WTC11 (cell line): ENCODE measurements around the gene CTDSPL. TPM values are rescaled to one million over a fixed set of nuclear protein-coding genes. Genes with fewer than 3 reads are reported as not detected.

Source experiments
- ATAC-seq: fragments of 200-7000 bp; cut with Tn5 transposase; 2 replicates; pipeline ENCODE4 v1.10.0; 2021; ENCODE audit warnings: mild to moderate bottlenecking, moderate library complexity
- CTCF ChIA-PET: fragments of 300-600 bp; sonication (Branson Sonifier 250); formaldehyde crosslinking; loops from one replicate; lab custom pipeline; 2021; ENCODE audit warnings: antibody characterized with exemption; lab: Charles Lee
- POLR2A ChIA-PET: fragments of 350-600 bp; sonication (Branson Sonifier 250); formaldehyde crosslinking; loops from one replicate; lab custom pipeline; 2021; ENCODE audit warnings: antibody characterized with exemption; lab: Charles Lee
- DNase-seq: peaks from one replicate; pipeline ENCODE4 v3.0.0; 2021; ENCODE audit warnings: low spot score
- H3K27ac Mint-ChIP-seq: 2 replicates; pipeline ENCODE4 v1.8.0; 2021; ENCODE audit warnings: mixed read lengths
- H3K27me3 Mint-ChIP-seq: 2 replicates; pipeline ENCODE4 v1.8.0; 2021; ENCODE audit warnings: low read depth, mild to moderate bottlenecking, moderate library complexity, mixed read lengths
- H3K36me3 Mint-ChIP-seq: 2 replicates; pipeline ENCODE4 v1.8.0; 2021; ENCODE audit warnings: mixed read lengths
- H3K4me1 Mint-ChIP-seq: 2 replicates; pipeline ENCODE4 v1.8.0; 2022; ENCODE audit warnings: mixed read lengths
- H3K4me3 Mint-ChIP-seq: 2 replicates; pipeline ENCODE4 v1.8.0; 2021; ENCODE audit warnings: mild to moderate bottlenecking, moderate library complexity, mixed read lengths
- H3K9me3 Mint-ChIP-seq: 2 replicates; pipeline ENCODE4 v1.8.0; 2021; ENCODE audit warnings: mixed read lengths
- CBFB ChIP-seq: sonication (generic); formaldehyde crosslinking; IDR thresholded peaks from 2 replicates; pipeline ENCODE4 v1.8.1; 2022; ENCODE audit warnings: mild to moderate bottlenecking, low read depth, missing genetic modification reagents
- ESRRA ChIP-seq: sonication (generic); formaldehyde crosslinking; IDR thresholded peaks from 2 replicates; pipeline ENCODE4 v1.8.1; 2022; ENCODE audit warnings: mild to moderate bottlenecking, missing genetic modification reagents, borderline replicate concordance
- GABPB1 ChIP-seq: sonication (generic); formaldehyde crosslinking; IDR thresholded peaks from 2 replicates; pipeline ENCODE4 v1.8.1; 2023; ENCODE audit warnings: mild to moderate bottlenecking, missing genetic modification reagents
- GTF2I ChIP-seq: fragments of 250-450 bp; sonication (Bioruptor Pico); conservative IDR thresholded peaks from 2 replicates; pipeline ENCODE4 v1.4.0; 2021; ENCODE audit warnings: mild to moderate bottlenecking
- MYBL2 ChIP-seq: sonication (generic); formaldehyde crosslinking; IDR thresholded peaks from 2 replicates; pipeline ENCODE4 v1.8.1; 2023; ENCODE audit warnings: mild to moderate bottlenecking, moderate library complexity, missing genetic modification reagents
- NFATC4 ChIP-seq: fragments of 250-450 bp; sonication (Bioruptor Pico); IDR thresholded peaks from 2 replicates; pipeline ENCODE4 v1.9.0; 2021; ENCODE audit warnings: mild to moderate bottlenecking
- NFE2L1 ChIP-seq: sonication (generic); formaldehyde crosslinking; IDR thresholded peaks from 2 replicates; pipeline ENCODE4 v1.8.1; 2023; ENCODE audit warnings: missing genetic modification reagents
- NR2C2 ChIP-seq: sonication (generic); formaldehyde crosslinking; IDR thresholded peaks from 2 replicates; pipeline ENCODE4 v1.8.0; 2022; ENCODE audit warnings: mild to moderate bottlenecking, missing genetic modification reagents
- SMAD4 ChIP-seq: sonication (generic); formaldehyde crosslinking; IDR thresholded peaks from 2 replicates; pipeline ENCODE4 v1.8.0; 2022; ENCODE audit warnings: mild to moderate bottlenecking, missing genetic modification reagents
- TCF7 ChIP-seq: sonication (generic); formaldehyde crosslinking; IDR thresholded peaks from 2 replicates; pipeline ENCODE4 v1.8.0; 2022; ENCODE audit warnings: mild to moderate bottlenecking, low read depth, missing genetic modification reagents, moderate library complexity
- TEAD1 ChIP-seq: sonication (generic); formaldehyde crosslinking; IDR thresholded peaks from 2 replicates; pipeline ENCODE4 v1.8.0; 2022; ENCODE audit warnings: mild to moderate bottlenecking, missing genetic modification reagents
- TEAD4 ChIP-seq: sonication (generic); formaldehyde crosslinking; IDR thresholded peaks from 2 replicates; pipeline ENCODE4 v1.8.0; 2022; ENCODE audit warnings: mild to moderate bottlenecking, missing genetic modification reagents
- ZNF219 ChIP-seq: sonication (generic); formaldehyde crosslinking; IDR thresholded peaks from 2 replicates; pipeline ENCODE4 v1.8.0; 2023; ENCODE audit warnings: missing genetic modification reagents, mild to moderate bottlenecking, borderline replicate concordance
- ZNF263 ChIP-seq: sonication (generic); formaldehyde crosslinking; IDR thresholded peaks from 2 replicates; pipeline ENCODE4 v1.8.1; 2022; ENCODE audit warnings: low read depth, mild to moderate bottlenecking, moderate library complexity, missing genetic modification reagents
- ZNF671 ChIP-seq: fragments of 250-450 bp; sonication (Bioruptor Pico); IDR thresholded peaks from 2 replicates; pipeline ENCODE4 v1.8.0; 2021; ENCODE audit warnings: mild to moderate bottlenecking
- total RNA-seq: library from RNA; stranded (reverse); gene quantifications from 3 replicates; pipeline ENCODE4 v1.2.3, GENCODE V29; 2021
- TF ChIP-seq, protein P1 (sequence below): sonication (generic); formaldehyde crosslinking; IDR thresholded peaks from 2 replicates; pipeline ENCODE4 v1.8.1; 2022; ENCODE audit warnings: missing genetic modification reagents, borderline replicate concordance
- TF ChIP-seq, protein P2 (sequence below): sonication (generic); formaldehyde crosslinking; IDR thresholded peaks from 2 replicates; pipeline ENCODE4 v1.8.0; 2023; ENCODE audit warnings: mild to moderate bottlenecking, missing genetic modification reagents
- TF ChIP-seq, protein P3 (sequence below): fragments of 250-450 bp; sonication (Bioruptor Pico); IDR thresholded peaks from 2 replicates; pipeline ENCODE4 v1.9.0; 2021; ENCODE audit warnings: mild to moderate bottlenecking, borderline replicate concordance
- TF ChIP-seq, protein P4 (sequence below): sonication (generic); formaldehyde crosslinking; IDR thresholded peaks from 2 replicates; pipeline ENCODE4 v1.8.1; 2022; ENCODE audit warnings: mild to moderate bottlenecking, moderate library complexity, missing genetic modification reagents
- TF ChIP-seq, protein P5 (sequence below): fragments of 250-450 bp; sonication (Bioruptor Pico); IDR thresholded peaks from 2 replicates; pipeline ENCODE4 v1.9.0; 2021; ENCODE audit warnings: mild to moderate bottlenecking

Gene CTDSPL
- total RNA-seq, 1 experiment from 2014 or later, result 41.2 TPM

DNA sequence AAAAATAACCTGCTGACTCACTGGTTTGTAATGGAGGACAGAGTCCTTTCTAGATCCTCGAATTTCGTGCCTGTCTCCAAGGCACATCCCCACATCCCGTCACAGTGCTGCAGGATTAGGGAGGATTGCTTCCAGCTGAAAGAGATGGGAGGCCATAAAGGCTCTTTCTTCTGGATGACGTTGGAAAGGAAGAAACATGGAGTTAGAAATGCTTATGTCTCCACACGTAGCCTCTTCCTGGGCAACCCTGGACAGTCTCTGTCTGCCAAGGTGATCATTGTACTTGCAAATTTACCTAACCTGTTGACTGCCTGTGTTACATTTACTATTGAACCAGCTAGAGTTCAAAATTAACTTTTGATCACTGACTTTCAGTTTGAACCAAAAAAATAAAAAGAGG lies 101.3 kb downstream of the CTDSPL start:
- H3K27me3 Mint-ChIP-seq, result no peaks in the 10 kb centered on the region
- peaks cover 36% of the 10 kb centered on the region for H3K4me1 Mint-ChIP-seq
- CTCF ChIA-PET, result interaction anchor here (2.5 to 2.9 kb wide), 2 partner anchors 11 to 34 kb away, joined by 10 to 24 read pairs; no protein-coding TSS in a partner anchor
- DNase-seq (no peak), ATAC-seq (no peak)
- no peak overlapping the region for H3K4me3 Mint-ChIP-seq
- peak overlapping the region; percentile 67 for H3K27ac Mint-ChIP-seq
- POLR2A ChIA-PET, result no interaction called here
- no peak for TF ChIP-seq NFE2L1 (CRISPR knock-in tag)
- TF ChIP-seq ZNF219 (CRISPR knock-in tag), result no peak
- TF ChIP-seq, protein P1, sequence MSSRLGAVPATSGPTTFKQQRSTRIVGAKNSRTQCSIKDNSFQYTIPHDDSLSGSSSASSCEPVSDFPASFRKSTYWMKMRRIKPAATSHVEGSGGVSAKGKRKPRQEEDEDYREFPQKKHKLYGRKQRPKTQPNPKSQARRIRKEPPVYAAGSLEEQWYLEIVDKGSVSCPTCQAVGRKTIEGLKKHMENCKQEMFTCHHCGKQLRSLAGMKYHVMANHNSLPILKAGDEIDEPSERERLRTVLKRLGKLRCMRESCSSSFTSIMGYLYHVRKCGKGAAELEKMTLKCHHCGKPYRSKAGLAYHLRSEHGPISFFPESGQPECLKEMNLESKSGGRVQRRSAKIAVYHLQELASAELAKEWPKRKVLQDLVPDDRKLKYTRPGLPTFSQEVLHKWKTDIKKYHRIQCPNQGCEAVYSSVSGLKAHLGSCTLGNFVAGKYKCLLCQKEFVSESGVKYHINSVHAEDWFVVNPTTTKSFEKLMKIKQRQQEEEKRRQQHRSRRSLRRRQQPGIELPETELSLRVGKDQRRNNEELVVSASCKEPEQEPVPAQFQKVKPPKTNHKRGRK (CRISPR knock-in tag), result no peak
- no peak for TF ChIP-seq TCF7
- TF ChIP-seq TEAD1 (CRISPR knock-in tag), result no peak
- TF ChIP-seq, protein P2, sequence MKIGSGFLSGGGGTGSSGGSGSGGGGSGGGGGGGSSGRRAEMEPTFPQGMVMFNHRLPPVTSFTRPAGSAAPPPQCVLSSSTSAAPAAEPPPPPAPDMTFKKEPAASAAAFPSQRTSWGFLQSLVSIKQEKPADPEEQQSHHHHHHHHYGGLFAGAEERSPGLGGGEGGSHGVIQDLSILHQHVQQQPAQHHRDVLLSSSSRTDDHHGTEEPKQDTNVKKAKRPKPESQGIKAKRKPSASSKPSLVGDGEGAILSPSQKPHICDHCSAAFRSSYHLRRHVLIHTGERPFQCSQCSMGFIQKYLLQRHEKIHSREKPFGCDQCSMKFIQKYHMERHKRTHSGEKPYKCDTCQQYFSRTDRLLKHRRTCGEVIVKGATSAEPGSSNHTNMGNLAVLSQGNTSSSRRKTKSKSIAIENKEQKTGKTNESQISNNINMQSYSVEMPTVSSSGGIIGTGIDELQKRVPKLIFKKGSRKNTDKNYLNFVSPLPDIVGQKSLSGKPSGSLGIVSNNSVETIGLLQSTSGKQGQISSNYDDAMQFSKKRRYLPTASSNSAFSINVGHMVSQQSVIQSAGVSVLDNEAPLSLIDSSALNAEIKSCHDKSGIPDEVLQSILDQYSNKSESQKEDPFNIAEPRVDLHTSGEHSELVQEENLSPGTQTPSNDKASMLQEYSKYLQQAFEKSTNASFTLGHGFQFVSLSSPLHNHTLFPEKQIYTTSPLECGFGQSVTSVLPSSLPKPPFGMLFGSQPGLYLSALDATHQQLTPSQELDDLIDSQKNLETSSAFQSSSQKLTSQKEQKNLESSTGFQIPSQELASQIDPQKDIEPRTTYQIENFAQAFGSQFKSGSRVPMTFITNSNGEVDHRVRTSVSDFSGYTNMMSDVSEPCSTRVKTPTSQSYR (CRISPR knock-in tag), result no peak
- TF ChIP-seq, protein P3, sequence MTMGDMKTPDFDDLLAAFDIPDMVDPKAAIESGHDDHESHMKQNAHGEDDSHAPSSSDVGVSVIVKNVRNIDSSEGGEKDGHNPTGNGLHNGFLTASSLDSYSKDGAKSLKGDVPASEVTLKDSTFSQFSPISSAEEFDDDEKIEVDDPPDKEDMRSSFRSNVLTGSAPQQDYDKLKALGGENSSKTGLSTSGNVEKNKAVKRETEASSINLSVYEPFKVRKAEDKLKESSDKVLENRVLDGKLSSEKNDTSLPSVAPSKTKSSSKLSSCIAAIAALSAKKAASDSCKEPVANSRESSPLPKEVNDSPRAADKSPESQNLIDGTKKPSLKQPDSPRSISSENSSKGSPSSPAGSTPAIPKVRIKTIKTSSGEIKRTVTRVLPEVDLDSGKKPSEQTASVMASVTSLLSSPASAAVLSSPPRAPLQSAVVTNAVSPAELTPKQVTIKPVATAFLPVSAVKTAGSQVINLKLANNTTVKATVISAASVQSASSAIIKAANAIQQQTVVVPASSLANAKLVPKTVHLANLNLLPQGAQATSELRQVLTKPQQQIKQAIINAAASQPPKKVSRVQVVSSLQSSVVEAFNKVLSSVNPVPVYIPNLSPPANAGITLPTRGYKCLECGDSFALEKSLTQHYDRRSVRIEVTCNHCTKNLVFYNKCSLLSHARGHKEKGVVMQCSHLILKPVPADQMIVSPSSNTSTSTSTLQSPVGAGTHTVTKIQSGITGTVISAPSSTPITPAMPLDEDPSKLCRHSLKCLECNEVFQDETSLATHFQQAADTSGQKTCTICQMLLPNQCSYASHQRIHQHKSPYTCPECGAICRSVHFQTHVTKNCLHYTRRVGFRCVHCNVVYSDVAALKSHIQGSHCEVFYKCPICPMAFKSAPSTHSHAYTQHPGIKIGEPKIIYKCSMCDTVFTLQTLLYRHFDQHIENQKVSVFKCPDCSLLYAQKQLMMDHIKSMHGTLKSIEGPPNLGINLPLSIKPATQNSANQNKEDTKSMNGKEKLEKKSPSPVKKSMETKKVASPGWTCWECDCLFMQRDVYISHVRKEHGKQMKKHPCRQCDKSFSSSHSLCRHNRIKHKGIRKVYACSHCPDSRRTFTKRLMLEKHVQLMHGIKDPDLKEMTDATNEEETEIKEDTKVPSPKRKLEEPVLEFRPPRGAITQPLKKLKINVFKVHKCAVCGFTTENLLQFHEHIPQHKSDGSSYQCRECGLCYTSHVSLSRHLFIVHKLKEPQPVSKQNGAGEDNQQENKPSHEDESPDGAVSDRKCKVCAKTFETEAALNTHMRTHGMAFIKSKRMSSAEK (CRISPR knock-in tag), result no peak
- TF ChIP-seq GTF2I (CRISPR knock-in tag), result no peak
- TF ChIP-seq SMAD4 (CRISPR knock-in tag), result no peak
- TF ChIP-seq NR2C2 (CRISPR knock-in tag), result no peak
- TF ChIP-seq ZNF671 (CRISPR knock-in tag), result no peak
- no peak for TF ChIP-seq ESRRA
- TF ChIP-seq GABPB1, result no peak
- no peaks in the 10 kb centered on the region; the same call in 1 of the 2 replicates for H3K9me3 Mint-ChIP-seq
- peaks cover 5% of the 10 kb centered on the region for H3K36me3 Mint-ChIP-seq

DNA sequence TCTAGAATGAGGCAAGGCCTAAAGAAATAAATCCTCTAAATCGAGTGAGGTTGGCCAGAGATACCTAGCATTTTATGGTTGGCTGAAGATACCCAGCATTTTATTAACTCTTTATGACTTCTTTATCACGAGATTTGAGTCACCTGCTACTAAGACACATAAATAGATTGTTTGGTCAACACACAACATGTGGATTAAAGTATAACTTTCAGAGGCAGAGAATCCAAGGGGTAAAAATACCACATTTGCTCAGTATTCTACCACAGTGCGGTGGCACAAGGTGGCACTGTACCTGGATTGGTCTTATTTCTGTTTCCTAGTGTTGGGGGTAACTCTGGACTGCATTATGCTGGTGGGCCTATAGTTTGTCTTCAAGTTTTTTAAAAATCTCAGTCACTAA lies 102.0 kb downstream of the CTDSPL start:
- ATAC-seq (no peak), DNase-seq (no peak)
- no peak overlapping the region for H3K4me3 Mint-ChIP-seq
- H3K36me3 Mint-ChIP-seq, result peaks cover 5% of the 10 kb centered on the region
- ChIA-PET POLR2A (no interaction called here), CTCF (interaction anchor here (0.6 to 2.9 kb wide), 4 partner anchors 10 to 407 kb away, joined by 3 to 24 read pairs (median 8); partner anchors contain the start of gene CTDSPL)
- H3K9me3 Mint-ChIP-seq, result no peaks in the 10 kb centered on the region; the same call in 1 of the 2 replicates
- peaks cover 42% of the 10 kb centered on the region for H3K4me1 Mint-ChIP-seq
- H3K27ac Mint-ChIP-seq, result no peak overlapping the region
- H3K27me3 Mint-ChIP-seq, result no peaks in the 10 kb centered on the region
- TF ChIP-seq TEAD4 (no peak), ZNF263 (CRISPR knock-in tag) (no peak), CBFB (CRISPR knock-in tag) (no peak), NFATC4 (CRISPR knock-in tag) (no peak), MYBL2 (CRISPR knock-in tag) (no peak)
- TF ChIP-seq, protein P3 (CRISPR knock-in tag), result no peak
- TF ChIP-seq, protein P4, sequence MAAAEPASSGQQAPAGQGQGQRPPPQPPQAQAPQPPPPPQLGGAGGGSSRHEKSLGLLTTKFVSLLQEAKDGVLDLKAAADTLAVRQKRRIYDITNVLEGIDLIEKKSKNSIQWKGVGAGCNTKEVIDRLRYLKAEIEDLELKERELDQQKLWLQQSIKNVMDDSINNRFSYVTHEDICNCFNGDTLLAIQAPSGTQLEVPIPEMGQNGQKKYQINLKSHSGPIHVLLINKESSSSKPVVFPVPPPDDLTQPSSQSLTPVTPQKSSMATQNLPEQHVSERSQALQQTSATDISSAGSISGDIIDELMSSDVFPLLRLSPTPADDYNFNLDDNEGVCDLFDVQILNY (CRISPR knock-in tag), result no peak
- TF ChIP-seq, protein P5, sequence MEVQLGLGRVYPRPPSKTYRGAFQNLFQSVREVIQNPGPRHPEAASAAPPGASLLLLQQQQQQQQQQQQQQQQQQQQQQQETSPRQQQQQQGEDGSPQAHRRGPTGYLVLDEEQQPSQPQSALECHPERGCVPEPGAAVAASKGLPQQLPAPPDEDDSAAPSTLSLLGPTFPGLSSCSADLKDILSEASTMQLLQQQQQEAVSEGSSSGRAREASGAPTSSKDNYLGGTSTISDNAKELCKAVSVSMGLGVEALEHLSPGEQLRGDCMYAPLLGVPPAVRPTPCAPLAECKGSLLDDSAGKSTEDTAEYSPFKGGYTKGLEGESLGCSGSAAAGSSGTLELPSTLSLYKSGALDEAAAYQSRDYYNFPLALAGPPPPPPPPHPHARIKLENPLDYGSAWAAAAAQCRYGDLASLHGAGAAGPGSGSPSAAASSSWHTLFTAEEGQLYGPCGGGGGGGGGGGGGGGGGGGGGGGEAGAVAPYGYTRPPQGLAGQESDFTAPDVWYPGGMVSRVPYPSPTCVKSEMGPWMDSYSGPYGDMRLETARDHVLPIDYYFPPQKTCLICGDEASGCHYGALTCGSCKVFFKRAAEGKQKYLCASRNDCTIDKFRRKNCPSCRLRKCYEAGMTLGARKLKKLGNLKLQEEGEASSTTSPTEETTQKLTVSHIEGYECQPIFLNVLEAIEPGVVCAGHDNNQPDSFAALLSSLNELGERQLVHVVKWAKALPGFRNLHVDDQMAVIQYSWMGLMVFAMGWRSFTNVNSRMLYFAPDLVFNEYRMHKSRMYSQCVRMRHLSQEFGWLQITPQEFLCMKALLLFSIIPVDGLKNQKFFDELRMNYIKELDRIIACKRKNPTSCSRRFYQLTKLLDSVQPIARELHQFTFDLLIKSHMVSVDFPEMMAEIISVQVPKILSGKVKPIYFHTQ, result no peak
